Left lung (tissue), 10 donors: ENCODE results near the gene DLK2. TPM values are rescaled to one million over a fixed set of nuclear protein-coding genes. Genes with fewer than 3 reads are reported as not detected.

Experiments used
- ATAC-seq: fragments of 200-7000 bp; cut with Tn5 transposase; one replicate; pipeline ENCODE4 v1.9.1; 2020; ENCODE audit warnings: moderate library complexity
- DNase-seq, 4 donors: peaks; one replicate each; pipeline ENCODE4 v3.0.0-alpha.2; 2013 to 2020
- H3K27ac ChIP-seq, 2 donors: fragments of 200-600 bp; sonication (generic) in 1 of 2; one replicate each; pipeline versions ENCODE4 v1.5.0 to v1.8.0; 2020 to 2021
- H3K27me3 ChIP-seq, 2 donors: fragments of 200-600 bp; sonication (generic) in 1 of 2; one replicate each; pipeline versions ENCODE4 v1.5.0 to v1.8.0; 2020 to 2021
- H3K36me3 ChIP-seq, 2 donors: fragments of 200-600 bp; sonication (generic) in 1 of 2; one replicate each; pipeline versions ENCODE4 v1.5.0 to v1.8.0; 2020 to 2021
- H3K4me1 ChIP-seq, 2 donors: fragments of 200-600 bp; one replicate each; pipeline ENCODE4 v1.8.0; 2021
- H3K4me3 ChIP-seq, 2 donors: fragments of 200-600 bp; sonication (generic) in 1 of 2; one replicate each; pipeline versions ENCODE4 v1.5.0 to v1.8.0; 2020 to 2021; ENCODE audit warnings: mild to moderate bottlenecking in 1 of 2
- H3K9me3 ChIP-seq, 2 donors: fragments of 200-600 bp; sonication (generic) in 1 of 2; one replicate each; pipeline versions ENCODE4 v1.5.0 to v1.8.0; 2020 to 2021
- CTCF ChIP-seq, 2 donors: fragments of 200-600 bp; sonication (generic) in 1 of 2; IDR thresholded peaks; one replicate each; pipeline versions ENCODE4 v1.5.0 to v1.8.0; 2021; ENCODE audit warnings: antibody characterized with exemption in 2 of 2
- intact Hi-C, 2 donors: fragments of 100-400 bp; cut with DNase I; formaldehyde crosslinking; loops; one replicate each; pipeline versions ENCODE4 v1.11.2 to v1.14.2; 2022
- polyA plus RNA-seq, 6 donors: library from polyadenylated mRNA; unstranded; fragments of 120-200 nt; gene quantifications; one replicate each; pipeline ENCODE4 v1.2.1, GENCODE V29; 2013; ENCODE audit not compliant: insufficient read length in 6 of 6
- total RNA-seq, 2 donors: library from RNA; stranded (reverse); fragmentation: NEBNext Ultra II Directional; extraction: Animal tissue kit (Norgen Biotek cat#: 25700); gene quantifications; one replicate each; pipeline ENCODE4 v1.2.1, GENCODE V29; 2021
- donor health status: DM: no; HTN: yes; CAD: no.
- donor health status: DM: no; HTN: no; CAD: no.

DLK2 gene
- total and polyA plus RNA-seq, 8 donors, result 0.93 to 2.6 (median 1.7) TPM

DNA sequence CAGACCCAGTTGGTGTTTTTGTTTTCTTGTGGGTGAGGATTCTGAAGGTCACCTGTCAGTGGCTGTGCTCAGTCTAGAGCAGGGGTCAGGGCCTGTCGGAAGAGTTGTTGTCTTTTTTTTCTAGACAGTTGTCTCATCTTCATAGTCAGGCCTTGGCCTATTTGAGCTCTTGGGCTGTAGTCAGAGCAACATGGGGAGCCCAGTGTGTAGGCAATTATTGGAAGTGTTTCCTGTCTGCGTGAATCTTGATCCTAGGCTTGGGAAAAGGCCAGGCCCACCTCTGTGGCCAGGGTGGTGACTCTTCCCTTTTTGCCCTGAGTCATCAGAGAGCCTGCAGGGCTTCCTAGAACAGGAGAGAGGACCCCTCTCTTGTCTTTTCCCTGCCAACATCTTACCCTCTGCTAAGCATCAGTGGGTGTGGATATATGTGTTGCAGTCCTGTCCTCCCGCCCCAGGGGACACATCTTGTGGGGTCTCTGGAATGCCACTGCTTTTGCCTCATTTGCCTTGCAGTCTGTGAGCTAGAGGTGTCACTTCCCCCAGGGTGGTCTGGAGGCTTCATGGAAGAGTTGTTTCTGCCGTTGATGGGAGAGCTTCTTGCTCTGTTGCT is 33.4 kb upstream of the DLK2 start:
- TF ChIP-seq CTCF (IDR thresholded peaks at IDR 0.05), result no peak
- ATAC-seq, result no peak
- Histone ChIP-seq H3K9me3 (no peaks in the 10 kb centered on the region), H3K4me3 (no peak overlapping the region), H3K27me3 (no peaks in the 10 kb centered on the region), H3K4me1 (peaks cover 12 to 15% of the 10 kb centered on the region in 2 donors), H3K27ac (no peak overlapping the region), H3K36me3 (peaks cover 0 to 17% of the 10 kb centered on the region in 2 donors)
- DNase-seq, result no peak
- intact Hi-C loops, result no loop called here

- no peaks in the 10 kb centered on the region for H3K9me3 ChIP-seq
- intact Hi-C loops, result no loop called here
- no peak for TF ChIP-seq CTCF (IDR thresholded peaks at IDR 0.05)
- no peak for DNase-seq
- no peaks in the 10 kb centered on the region for H3K27me3 ChIP-seq
- H3K4me1 ChIP-seq, result peaks cover 11 to 25% of the 10 kb centered on the region in 2 donors
- H3K27ac ChIP-seq, result no peak overlapping the region
- H3K4me3 ChIP-seq, result no peak overlapping the region
- ATAC-seq, result no peak
- H3K36me3 ChIP-seq, result peaks cover 0 to 7% of the 10 kb centered on the region in 2 donors
Measured at GRCh38 chr6:43481591-43482236, 26.4 kb upstream of the DLK2 start.

DNA sequence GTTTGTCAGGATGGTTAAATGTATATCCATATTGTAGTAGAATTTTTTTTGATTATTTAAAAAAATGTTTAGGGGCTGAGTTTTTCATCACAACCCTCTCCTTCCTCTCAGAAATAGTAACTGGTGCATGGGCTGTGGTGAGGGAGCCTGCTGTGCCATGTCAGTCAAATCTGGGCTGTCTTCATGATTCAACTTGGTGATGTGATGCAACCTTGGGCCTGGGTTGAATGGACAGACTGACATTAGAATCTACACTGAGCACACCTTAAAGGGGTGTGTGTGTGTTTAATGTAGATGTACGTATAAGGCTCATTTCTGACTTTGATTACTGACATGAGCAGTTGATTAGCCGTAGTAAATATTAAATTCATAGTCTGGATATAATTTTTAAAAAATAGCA is 25.7 kb upstream of the DLK2 start:
- no peak for DNase-seq
- H3K4me3 ChIP-seq, result no peak overlapping the region
- no peak for TF ChIP-seq CTCF (IDR thresholded peaks at IDR 0.05)
- peaks cover 0 to 4% of the 10 kb centered on the region in 2 donors for H3K36me3 ChIP-seq
- no peaks in the 10 kb centered on the region for H3K27me3 ChIP-seq
- peaks cover 12 to 25% of the 10 kb centered on the region in 2 donors for H3K4me1 ChIP-seq
- intact Hi-C loops, result no loop called here
- H3K27ac ChIP-seq, result no peak overlapping the region
- H3K9me3 ChIP-seq, result no peaks in the 10 kb centered on the region
- no peak for ATAC-seq

DNA sequence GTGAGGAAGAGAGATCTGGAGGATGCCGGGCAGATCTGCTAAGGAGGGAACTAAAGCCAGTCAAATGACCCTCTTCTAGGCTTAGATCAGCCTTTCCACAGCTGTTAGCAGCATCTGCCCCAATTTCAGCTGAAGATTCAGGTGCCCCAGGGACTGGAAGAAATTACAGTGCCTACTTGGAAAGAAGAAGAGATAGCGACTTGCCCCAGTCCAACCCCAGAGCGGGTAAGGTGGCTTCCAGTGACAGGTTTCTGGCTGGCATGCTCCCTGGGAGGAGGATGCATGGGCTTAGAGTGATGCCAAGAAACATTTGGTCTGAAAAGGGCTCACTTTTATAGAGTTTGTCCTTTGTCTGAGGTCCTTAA is 22.6 kb upstream of the DLK2 start:
- ATAC-seq, result no peak
- H3K4me3 ChIP-seq, result peak overlapping the region; percentile 57 to 70

More for the DNA sequence above, 22.6 kb upstream of the DLK2 start:
- Histone ChIP-seq H3K4me1 (peaks cover 12 to 25% of the 10 kb centered on the region in 2 donors), H3K36me3 (no peaks in the 10 kb centered on the region), H3K9me3 (no peaks in the 10 kb centered on the region), H3K27ac (peak overlapping the region in 1 of 2 donors; percentile 75), H3K27me3 (no peaks in the 10 kb centered on the region)
- intact Hi-C loops, result no loop called here
- no peak for TF ChIP-seq CTCF (IDR thresholded peaks at IDR 0.05)
- DNase-seq, result no peak
